NCI-H1417 treated with DMSO at 0.1 percent for 48 hours (cell line): ENCODE data around the gene GHITM.
A peak's percentile ranks its signal among the peaks of the same experiment; 100 is the strongest.
"Not testable (repeated sequence)": the region's sequence is repeated elsewhere in the genome, so short reads cannot be mapped to it uniquely, and the experiment has no call there.

Source experiments
- DNase-seq: peaks from one replicate; lab custom pipeline; 2025; lab: John Stamatoyannopoulos, UW

GHITM gene

GRCh38 chr10:84176836-84177474 is 37.6 kb downstream of the GHITM start:
- no peak for DNase-seq

GRCh38 chr10:84177541-84178141 is 38.3 kb downstream of the GHITM start:
- no peak for DNase-seq

- DNase-seq = no peak
Measured at GRCh38 chr10:84178160-84178609, 38.9 kb downstream of the GHITM start.

GRCh38 chr10:84179059-84179710 is 39.9 kb downstream of the GHITM start:
- no peak for DNase-seq

- DNase-seq = not testable (repeated sequence)
Measured at GRCh38 chr10:84180386-84180785, 41.1 kb downstream of the GHITM start.

GRCh38 chr10:84181631-84182030 is 42.3 kb downstream of the GHITM start:
- DNase-seq = no peak

- DNase-seq = no peak
Measured at GRCh38 chr10:84184517-84184916, 45.2 kb downstream of the GHITM start.

- DNase-seq = no peak
Measured at GRCh38 chr10:84185526-84186175, 46.3 kb downstream of the GHITM start.

GRCh38 chr10:84188815-84189214 is 49.5 kb downstream of the GHITM start:
- DNase-seq = no peak

GRCh38 chr10:84190621-84191020 is 51.3 kb downstream of the GHITM start:
- no peak for DNase-seq

- no peak for DNase-seq
Measured at GRCh38 chr10:84191106-84191505, 51.8 kb downstream of the GHITM start.

- no peak for DNase-seq
Measured at GRCh38 chr10:84193327-84193726, 54.0 kb downstream of the GHITM start.

- no peak for DNase-seq
Measured at GRCh38 chr10:84193846-84194423, 54.6 kb downstream of the GHITM start.

- no peak for DNase-seq
Measured at GRCh38 chr10:84194424-84195043, 55.2 kb downstream of the GHITM start, which contains the start of gene CDHR1. TSS of gene CDHR1 (plus strand) at chr10:84194537. CDS start at chr10:84194761, 224 bp downstream.

GRCh38 chr10:84195044-84195830 is 55.9 kb downstream of the GHITM start:
- DNase-seq = no peak

- DNase-seq = peak; percentile 37
Measured at GRCh38 chr10:84196083-84196482, 56.8 kb downstream of the GHITM start.

- no peak for DNase-seq
Measured at GRCh38 chr10:84196941-84197340, 57.6 kb downstream of the GHITM start.

- DNase-seq = no peak
Measured at GRCh38 chr10:84197643-84198042, 58.3 kb downstream of the GHITM start.

- DNase-seq = no peak
Measured at GRCh38 chr10:84198206-84198915, 59.1 kb downstream of the GHITM start.

- no peak for DNase-seq
Measured at GRCh38 chr10:84200537-84201243, 61.4 kb downstream of the GHITM start.
